Transverse colon (tissue), 4 donors: ENCODE measurements around the gene GRPR.

Source experiments
- EP300 ChIP-seq: sonication (generic); formaldehyde crosslinking; IDR thresholded peaks from one replicate; pipeline ENCODE4 v1.6.1; 2017; ENCODE audit warnings: antibody characterized with exemption, low read depth
- POLR2A ChIP-seq: fragments of 450-650 bp; IDR thresholded peaks from one replicate; pipeline ENCODE4 v1.6.1; 2016; ENCODE audit warnings: antibody characterized with exemption, mild to moderate bottlenecking, moderate library complexity
- POLR2AphosphoS5 ChIP-seq, 3 donors: sonication (generic); formaldehyde crosslinking; IDR thresholded peaks; one replicate each; pipeline ENCODE4 v1.6.1; 2016; ENCODE audit warnings: antibody characterized with exemption in 3 of 3
- TF ChIP-seq, protein P1 (sequence below), 5 experiments: fragments of 200-600 bp in 3 of 5; fragments of 450-650 bp in 2 of 5; sonication (generic) in 3 of 5; IDR thresholded peaks; 1 replicate in 2 of 5; 2 replicates in 3 of 5; pipeline ENCODE4 v1.5.1; 2016 to 2017; ENCODE audit warnings: antibody characterized with exemption in 5 of 5, inconsistent platforms in 3 of 5, mild to moderate bottlenecking in 2 of 5, moderate library complexity in 1 of 5

DNA sequence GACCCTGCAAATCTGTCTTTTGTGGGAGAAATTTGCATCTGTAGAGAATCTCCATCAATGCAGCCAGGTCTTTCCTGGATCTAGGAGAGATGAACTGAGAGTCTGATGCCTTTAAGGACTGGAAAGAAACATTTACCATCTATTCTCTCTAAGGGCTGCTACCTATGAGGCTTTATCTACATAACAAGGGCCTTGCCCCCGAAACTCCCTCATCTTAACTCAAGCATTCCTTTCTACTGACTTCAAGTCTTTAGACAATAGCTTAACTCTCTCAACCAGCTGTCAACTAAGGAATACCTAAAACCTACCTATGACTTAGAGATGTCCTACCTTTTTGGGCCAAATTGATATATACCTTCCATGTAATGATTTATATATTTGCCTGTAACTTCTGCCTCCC lies 76.0 kb downstream of the GRPR start:
- no peak for TF ChIP-seq POLR2A
- TF ChIP-seq, protein P1, sequence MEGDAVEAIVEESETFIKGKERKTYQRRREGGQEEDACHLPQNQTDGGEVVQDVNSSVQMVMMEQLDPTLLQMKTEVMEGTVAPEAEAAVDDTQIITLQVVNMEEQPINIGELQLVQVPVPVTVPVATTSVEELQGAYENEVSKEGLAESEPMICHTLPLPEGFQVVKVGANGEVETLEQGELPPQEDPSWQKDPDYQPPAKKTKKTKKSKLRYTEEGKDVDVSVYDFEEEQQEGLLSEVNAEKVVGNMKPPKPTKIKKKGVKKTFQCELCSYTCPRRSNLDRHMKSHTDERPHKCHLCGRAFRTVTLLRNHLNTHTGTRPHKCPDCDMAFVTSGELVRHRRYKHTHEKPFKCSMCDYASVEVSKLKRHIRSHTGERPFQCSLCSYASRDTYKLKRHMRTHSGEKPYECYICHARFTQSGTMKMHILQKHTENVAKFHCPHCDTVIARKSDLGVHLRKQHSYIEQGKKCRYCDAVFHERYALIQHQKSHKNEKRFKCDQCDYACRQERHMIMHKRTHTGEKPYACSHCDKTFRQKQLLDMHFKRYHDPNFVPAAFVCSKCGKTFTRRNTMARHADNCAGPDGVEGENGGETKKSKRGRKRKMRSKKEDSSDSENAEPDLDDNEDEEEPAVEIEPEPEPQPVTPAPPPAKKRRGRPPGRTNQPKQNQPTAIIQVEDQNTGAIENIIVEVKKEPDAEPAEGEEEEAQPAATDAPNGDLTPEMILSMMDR (IDR thresholded peaks at IDR 0.05): no peak
- no peak for TF ChIP-seq POLR2AphosphoS5 (IDR thresholded peaks at IDR 0.05)
- TF ChIP-seq EP300: no peak
